GM19468 (cell line): Measurements from ENCODE around the gene RNASEH2B.

Source experiments
- ATAC-seq: cut with Tn5 transposase; IDR thresholded peaks from one replicate; pipeline ENCODE4 v1.9.1; 2021; ENCODE audit warnings: mild to moderate bottlenecking, moderate library complexity, moderate number of reproducible peaks; ENCODE audit not compliant: unreplicated experiment; ENCODE audit errors: extremely low read depth

RNASEH2B gene

GRCh38 chr13:50905256-50905655 is 4.3 kb upstream of the RNASEH2B start:
- no peak for ATAC-seq

DNA sequence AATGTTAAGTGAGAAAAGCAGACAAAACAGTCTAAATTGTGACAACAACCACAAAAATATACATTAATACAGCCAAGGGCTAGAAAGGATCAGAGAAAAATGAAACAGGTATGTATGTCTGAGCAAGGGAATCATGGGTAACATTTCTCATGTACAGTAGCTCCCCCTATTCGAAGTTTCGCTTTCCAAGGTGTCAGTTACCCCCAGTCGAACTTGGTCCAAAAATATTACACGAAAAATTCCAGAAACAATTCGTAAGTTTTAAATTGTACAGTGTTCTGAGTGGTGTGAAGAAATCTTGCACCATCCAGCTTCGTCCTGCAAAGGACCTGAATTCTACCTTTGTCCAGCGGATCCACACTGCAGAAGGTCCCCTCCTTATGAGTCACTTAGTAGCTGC is 1.8 kb upstream of the RNASEH2B start:
- ATAC-seq: no peak

GRCh38 chr13:50908371-50908770 is 1.2 kb upstream of the RNASEH2B start:
- ATAC-seq: no peak

DNA sequence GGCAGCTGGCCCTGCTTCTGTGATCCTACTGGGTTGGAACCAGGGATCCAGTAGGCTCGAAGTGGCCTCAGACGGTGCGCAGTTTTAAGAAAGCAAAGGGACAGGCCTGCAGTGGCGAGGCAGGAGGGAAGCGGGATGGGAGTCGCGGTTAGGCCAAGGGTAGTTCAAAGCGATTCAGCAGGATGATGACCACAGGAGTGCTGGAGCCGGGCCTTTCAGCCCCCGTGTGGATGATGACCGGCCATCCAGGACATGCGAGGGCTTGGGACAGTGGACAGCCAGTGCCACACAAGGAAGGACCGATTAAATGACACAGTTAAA is 854 bp downstream of the RNASEH2B start:
- no peak for ATAC-seq

- ATAC-seq: no peak
These were observed 1.6 kb downstream of the RNASEH2B start for GRCh38 chr13:50911081-50911631.

- no peak for ATAC-seq
These were observed 2.6 kb downstream of the RNASEH2B start for GRCh38 chr13:50911937-50912795.

DNA sequence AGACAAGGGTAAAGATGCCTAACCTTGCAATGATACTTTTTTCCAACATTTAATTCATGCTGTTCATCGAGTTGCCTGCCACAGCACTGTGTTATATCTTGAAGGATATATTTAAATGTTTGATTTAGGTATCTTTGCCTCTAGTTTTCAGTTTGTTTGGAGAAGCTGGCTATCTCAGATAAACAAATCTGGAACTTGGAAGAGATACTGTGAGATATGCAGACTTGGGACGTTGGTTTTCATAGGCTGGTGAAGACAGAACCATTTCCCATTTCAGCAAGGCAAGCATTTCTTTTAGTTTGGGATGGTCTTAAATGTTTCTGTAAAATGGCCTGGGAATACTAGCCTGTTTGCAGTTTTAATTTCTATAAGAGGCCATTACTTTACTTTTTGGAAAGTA is 3.3 kb downstream of the RNASEH2B start:
- ATAC-seq: no peak

GRCh38 chr13:50914176-50914700 is 4.6 kb downstream of the RNASEH2B start:
- ATAC-seq: no peak

DNA sequence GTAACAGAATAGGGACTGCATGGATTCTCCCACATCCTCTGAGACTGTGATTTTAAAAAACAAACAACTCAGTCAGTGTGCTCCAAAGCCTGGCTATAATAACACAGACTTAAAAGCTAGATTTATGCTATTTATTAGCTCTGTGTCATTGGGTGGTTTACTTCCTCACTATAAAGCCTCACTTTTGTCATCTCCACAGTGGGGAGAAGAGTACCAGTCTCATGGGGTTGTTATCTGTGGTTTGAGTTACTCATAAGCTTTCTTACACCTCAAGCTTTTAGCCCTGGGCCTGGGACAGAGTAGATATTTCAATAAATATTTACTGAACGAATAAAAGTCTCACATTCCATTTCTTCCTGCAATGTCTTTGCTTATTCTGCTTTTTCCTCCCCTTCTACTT is 5.3 kb downstream of the RNASEH2B start:
- ATAC-seq: no peak

- ATAC-seq: no peak
These were observed 6.0 kb downstream of the RNASEH2B start for GRCh38 chr13:50915565-50915964.

GRCh38 chr13:50916701-50917184 is 7.2 kb downstream of the RNASEH2B start:
- no peak for ATAC-seq

- no peak for ATAC-seq
These were observed 8.0 kb downstream of the RNASEH2B start for GRCh38 chr13:50917572-50917971.

- no peak for ATAC-seq
These were observed 9.0 kb downstream of the RNASEH2B start for GRCh38 chr13:50918567-50918966.

DNA sequence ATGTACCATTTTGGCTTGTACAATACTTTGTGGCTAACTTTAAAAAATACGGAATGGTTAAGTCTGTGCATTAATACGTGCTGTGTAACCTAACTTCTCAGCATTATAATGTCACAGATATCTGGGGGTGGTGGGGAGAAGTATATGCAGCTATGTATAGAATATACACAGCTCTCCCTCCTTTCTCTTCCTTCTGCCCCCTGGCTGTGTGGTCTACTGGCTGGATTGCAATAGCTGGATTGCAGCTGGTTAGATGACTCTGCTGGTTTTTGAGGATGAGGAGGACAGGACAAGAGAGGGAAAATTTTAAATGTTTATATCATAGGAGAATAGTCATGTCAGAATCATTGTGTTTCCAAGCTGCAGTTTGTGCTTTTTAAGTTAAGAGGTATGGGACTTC is 9.7 kb downstream of the RNASEH2B start:
- no peak for ATAC-seq

DNA sequence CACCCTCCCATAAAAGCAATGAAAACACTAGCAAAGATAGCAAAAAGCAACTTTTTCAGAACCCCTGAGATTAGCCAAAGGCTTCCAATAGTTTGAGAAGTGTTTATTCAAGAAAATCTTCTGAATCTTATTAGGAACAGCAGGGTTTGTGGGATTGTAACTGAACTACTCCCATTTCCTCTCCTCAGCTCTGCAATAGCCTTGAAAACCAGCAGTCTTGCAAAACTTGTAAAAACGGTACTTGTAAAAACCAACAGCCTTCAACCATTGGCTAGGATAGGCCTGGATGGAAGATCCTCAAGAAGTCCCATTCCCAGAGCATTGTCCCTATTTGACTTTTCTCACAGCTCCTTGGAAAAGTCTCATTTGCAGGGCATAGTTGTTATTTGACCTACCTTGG is 12.1 kb downstream of the RNASEH2B start:
- ATAC-seq: no peak

DNA sequence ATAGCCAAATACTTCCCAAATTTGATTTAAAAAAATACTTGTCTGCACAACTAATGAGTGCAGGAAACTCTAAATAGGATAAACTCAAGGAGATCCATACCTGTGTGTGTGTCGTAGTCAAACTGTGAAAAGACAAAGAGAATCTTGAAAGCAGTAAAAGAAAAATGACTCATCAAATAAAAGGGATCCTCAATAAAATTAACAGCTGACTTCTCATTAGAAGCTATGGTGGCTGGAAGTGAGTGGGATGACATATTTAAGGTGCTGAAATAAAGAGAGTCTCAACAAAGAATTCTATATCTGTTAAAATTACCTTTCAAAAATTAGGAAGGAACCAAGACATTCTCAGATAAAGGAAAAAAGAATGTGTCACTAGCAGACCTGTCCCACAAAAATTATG is 13.7 kb downstream of the RNASEH2B start:
- no peak for ATAC-seq

DNA sequence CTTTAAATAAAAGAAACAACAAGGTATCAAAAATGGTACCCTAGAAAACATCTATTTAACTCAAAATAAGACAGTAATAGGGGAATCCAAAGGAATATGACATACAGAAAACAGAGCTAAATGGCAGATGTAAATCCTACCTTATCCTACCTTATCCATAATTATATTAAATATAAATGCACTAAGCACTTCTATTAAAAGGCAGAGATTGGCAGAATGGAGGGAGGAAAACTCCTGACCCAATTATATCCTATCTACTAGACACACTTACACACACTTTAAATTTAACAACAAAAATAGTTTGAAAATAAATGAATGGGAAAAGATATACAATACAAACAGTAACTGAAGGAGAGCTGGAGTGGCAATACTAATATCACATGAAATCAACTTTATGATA is 14.4 kb downstream of the RNASEH2B start:
- no peak for ATAC-seq

- no peak for ATAC-seq
These were observed 18.1 kb downstream of the RNASEH2B start for GRCh38 chr13:50927701-50928100.

DNA sequence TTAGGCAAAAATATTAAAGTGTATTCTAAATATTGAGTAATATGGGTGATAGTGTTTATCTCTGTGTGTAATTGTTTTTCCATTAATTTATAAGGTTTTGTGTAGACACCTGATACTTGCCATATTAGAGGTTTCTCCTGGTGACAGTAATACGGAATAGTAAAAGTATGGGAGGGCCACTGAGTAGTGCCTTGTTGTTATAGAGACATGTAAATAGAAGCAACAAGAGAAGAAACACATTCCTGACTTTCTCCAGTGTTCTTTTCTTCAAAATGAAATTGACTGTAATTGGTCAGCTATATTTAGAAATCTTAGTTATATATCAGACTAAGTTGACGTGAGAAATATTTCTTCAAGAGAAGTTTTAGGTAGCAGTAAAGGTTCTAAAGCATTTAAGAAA is 18.5 kb downstream of the RNASEH2B start:
- ATAC-seq: no peak

GRCh38 chr13:50928659-50929462 is 19.3 kb downstream of the RNASEH2B start:
- ATAC-seq: no peak

- no peak for ATAC-seq
These were observed 22.5 kb downstream of the RNASEH2B start for GRCh38 chr13:50932091-50932490.
